Measurements from ENCODE around the gene FAM161A.

DNA sequence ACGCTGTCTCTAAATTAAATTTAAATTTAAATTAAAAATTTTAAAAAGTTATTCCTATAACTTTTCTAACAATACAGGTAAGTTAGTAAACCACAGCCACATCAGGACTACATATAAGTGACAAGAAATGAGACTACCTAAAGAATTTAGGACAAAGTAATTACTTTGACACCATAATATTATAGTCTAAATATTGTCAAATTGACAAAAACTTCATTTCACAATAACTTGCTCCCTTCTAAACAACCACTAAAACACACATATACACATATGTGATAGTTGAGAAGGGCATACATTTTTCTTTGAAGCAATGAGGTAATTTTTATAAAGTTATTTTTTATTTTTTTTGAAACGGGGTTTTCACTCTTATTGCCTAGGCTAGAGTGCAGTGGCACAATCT lies 31.6 kb downstream of the FAM161A start:
- TF ChIP-seq SUZ12 (IDR thresholded peaks at IDR 0.05; ENCODE audit: extremely low read depth, insufficient read depth, insufficient read length): no peak
- no peak for TF ChIP-seq ZNF274 (IDR thresholded peaks at IDR 0.05; ENCODE audit: low read depth, low read length)
- no peak for TF ChIP-seq YY1 (IDR thresholded peaks at IDR 0.05; ENCODE audit: insufficient read depth, insufficient read length)
